GM12878 (cell line): ENCODE data around the gene ALG8. TPM values are rescaled to one million over a fixed set of nuclear protein-coding genes. Genes with fewer than 3 reads are reported as not detected.

Experiments
- BMI1 ChIP-seq: fragments of 450-650 bp; IDR thresholded peaks from 2 replicates; pipeline ENCODE4 v1.6.1; 2016; ENCODE audit warnings: mild to moderate bottlenecking, moderate library complexity, borderline replicate concordance
- CBFB ChIP-seq: IDR thresholded peaks from 2 replicates; pipeline ENCODE4 v1.6.1; 2016; ENCODE audit warnings: antibody characterized with exemption, low read depth
- CHD4 ChIP-seq: fragments of 200-600 bp; sonication (generic); IDR thresholded peaks from 2 replicates; pipeline ENCODE4 v1.6.1; 2016; ENCODE audit warnings: mild to moderate bottlenecking
- CTCF ChIP-seq, 3 experiments: IDR thresholded peaks in 2 of 3; conservative IDR thresholded peaks in 1 of 3; 2 replicates each; pipeline ENCODE4 v1.5.1; 2011; ENCODE audit warnings: low read depth in 3 of 3, low read length in 3 of 3, mild to moderate bottlenecking in 3 of 3, control low read depth in 2 of 3, moderate library complexity in 2 of 3, inconsistent platforms in 1 of 3, mixed read lengths in 1 of 3; ENCODE audit not compliant: control insufficient read depth in 2 of 3, insufficient read depth in 1 of 3; ENCODE audit errors: extremely low read depth in 1 of 3
- EP300 ChIP-seq, 2 experiments: fragments of 150-350 bp in 1 of 2; IDR thresholded peaks; 2 replicates each; pipeline ENCODE4 v1.6.1; 2011 to 2012; ENCODE audit warnings: low read depth in 2 of 2, low read length in 2 of 2, borderline replicate concordance in 1 of 2, improper control_type of control experiment in 1 of 2, inconsistent platforms in 1 of 2; ENCODE audit not compliant: control insufficient read depth in 1 of 2
- HCFC1 ChIP-seq: fragments of 150-350 bp; IDR thresholded peaks from 2 replicates; pipeline ENCODE4 v1.6.1; 2014; ENCODE audit warnings: low read length
- IRF3 ChIP-seq: fragments of 450-650 bp; IDR thresholded peaks from 2 replicates; pipeline ENCODE4 v1.6.1; 2014; ENCODE audit warnings: mild to moderate bottlenecking
- KAT2A ChIP-seq: conservative IDR thresholded peaks from 2 replicates; pipeline ENCODE4 v1.6.1; 2011; ENCODE audit warnings: low read depth, low read length; ENCODE audit not compliant: control insufficient read depth
- MTA2 ChIP-seq: fragments of 450-650 bp; IDR thresholded peaks from 2 replicates; pipeline ENCODE4 v1.6.1; 2016; ENCODE audit warnings: low read depth, mild to moderate bottlenecking, moderate library complexity
- NFYA ChIP-seq: IDR thresholded peaks from 2 replicates; pipeline ENCODE4 v1.6.1; 2011; ENCODE audit warnings: low read depth, mild to moderate bottlenecking, low read length, improper control_type of control experiment, borderline replicate concordance
- NKRF ChIP-seq: fragments of 450-650 bp; conservative IDR thresholded peaks from 2 replicates; pipeline ENCODE4 v1.6.1; 2017; ENCODE audit warnings: mild to moderate bottlenecking, moderate library complexity
- NR2C2 ChIP-seq: IDR thresholded peaks from 2 replicates; pipeline ENCODE4 v1.6.1; 2011; ENCODE audit warnings: borderline replicate concordance, low read depth; ENCODE audit not compliant: control insufficient read depth, insufficient read length
- POLR2A ChIP-seq: IDR thresholded peaks from 2 replicates; pipeline ENCODE4 v1.6.1; 2011; ENCODE audit warnings: low read depth, mild to moderate bottlenecking, low read length
- POLR2AphosphoS5 ChIP-seq: IDR thresholded peaks from 2 replicates; pipeline ENCODE4 v1.6.1; 2011; ENCODE audit warnings: mild to moderate bottlenecking, low read length, inconsistent platforms
- RELA ChIP-seq: fragments of 450-650 bp; IDR thresholded peaks from 2 replicates; pipeline ENCODE4 v1.8.0; 2014; ENCODE audit warnings: borderline replicate concordance; ENCODE audit not compliant: partially characterized antibody
- SIX5 ChIP-seq: IDR thresholded peaks from 2 replicates; pipeline ENCODE4 v1.6.1; 2011; ENCODE audit warnings: mild to moderate bottlenecking, low read depth, low read length, moderate library complexity; ENCODE audit not compliant: severe bottlenecking
- SREBF2 ChIP-seq: IDR thresholded peaks from 2 replicates; pipeline ENCODE4 v1.6.1; 2012; ENCODE audit warnings: mild to moderate bottlenecking, low read length
- STAT1 ChIP-seq: fragments of 450-650 bp; conservative IDR thresholded peaks from 2 replicates; pipeline ENCODE4 v1.6.1; 2014; ENCODE audit warnings: antibody characterized with exemption, mild to moderate bottlenecking
- TBL1XR1 ChIP-seq: IDR thresholded peaks from 2 replicates; pipeline ENCODE4 v1.6.1; 2012; ENCODE audit warnings: low read depth, low read length, improper control_type of control experiment
- TCF3 ChIP-seq: IDR thresholded peaks from 2 replicates; pipeline ENCODE4 v1.6.1; 2012; ENCODE audit warnings: low read depth, mild to moderate bottlenecking, low read length, borderline replicate concordance; ENCODE audit not compliant: insufficient read depth
- ZBED1 ChIP-seq: IDR thresholded peaks from 2 replicates; pipeline ENCODE4 v1.6.1; 2016; ENCODE audit warnings: borderline replicate concordance
- ZBTB33 ChIP-seq: fragments of 450-650 bp; IDR thresholded peaks from 2 replicates; pipeline ENCODE4 v1.6.1; 2017; ENCODE audit warnings: mild to moderate bottlenecking
- ZNF207 ChIP-seq: fragments of 450-650 bp; IDR thresholded peaks from 2 replicates; pipeline ENCODE4 v1.6.1; 2014; ENCODE audit warnings: antibody characterized with exemption, mild to moderate bottlenecking, borderline replicate concordance
- polyA plus RNA-seq, 11 experiments: library from polyadenylated mRNA; depleted of rRNA in 4 of 11; unstranded in 6 of 11; stranded (reverse) in 5 of 11; fragments of >200 nt; fragmentation: Nextera tagmentation in 4 of 11; fragmentation: Illumina TruSeq in 1 of 11; extraction: Ambion mirVana in 4 of 11; extraction: Trizol in 1 of 11; gene quantifications; 1 replicate in 1 of 11; 2 replicates in 10 of 11; pipeline versions ENCODE4 v1.2.1 to v1.2.3, GENCODE V29; 2011 to 2016; ENCODE audit warnings: inconsistent platforms in 2 of 11, missing spikeins in 2 of 11, low read depth in 1 of 11
- total RNA-seq, 4 experiments: library from RNA; depleted of rRNA in 3 of 4; stranded (reverse); fragments of >200 nt in 3 of 4; fragmentation: Illumina TruSeq in 1 of 4; extraction: Trizol in 1 of 4; gene quantifications; 2 replicates each; pipeline versions ENCODE4 v1.2.1 to v1.2.3, GENCODE V29; 2013 to 2021

Gene ALG8
- total and polyA plus RNA-seq, 10 of the 15 experiments (the other 5 are each of a cell fraction or from before 2014, with no cell fraction given): 45.7 to 105 (median 68.4) TPM

GRCh38 chr11:78139422-78140391 lies at the start of gene ALG8 (continued):
- no peak for TF ChIP-seq NFYA
- peak; percentile 84 for TF ChIP-seq NKRF
- TF ChIP-seq HCFC1: peak; percentile 71
- peak; percentile 91 for TF ChIP-seq POLR2AphosphoS5
- 0 out of 2 replicates have a peak, but pooled peaks have one; percentile 61 for TF ChIP-seq ZNF207
- TF ChIP-seq SREBF2: no peak
- peak; percentile 17; the same call in 1 of the 2 replicates for TF ChIP-seq MTA2
- peak; percentile 50 for TF ChIP-seq SIX5
- TF ChIP-seq BMI1: no peak
- TF ChIP-seq TCF3: 0 out of 2 replicates have a peak, but pooled peaks have one; percentile 37
- 0 out of 4 replicates have a peak, but pooled peaks of 1 of the 2 experiments have one; percentile 11 for TF ChIP-seq EP300 (IDR thresholded peaks at IDR 0.05; ENCODE audit: borderline replicate concordance in 1 of 2, control insufficient read depth in 1 of 2, low read depth in 2 of 2, low read length in 2 of 2)
- TF ChIP-seq IRF3: no peak
- TF ChIP-seq CBFB: peak; percentile 60
- TF ChIP-seq CHD4: no peak
- TF ChIP-seq RELA: no peak
- TF ChIP-seq ZBED1: no peak
- no peak for TF ChIP-seq NR2C2
- no peak for TF ChIP-seq CTCF (IDR thresholded peaks at IDR 0.05 in 2 of 3, conservative IDR thresholded peaks at IDR 0.05 in 1 of 3; ENCODE audit: control insufficient read depth in 2 of 3, extremely low read depth in 1 of 3, insufficient read depth in 1 of 3, low read depth in 3 of 3, low read length in 3 of 3)
- no peak for TF ChIP-seq ZBTB33
- peak; percentile 95 for TF ChIP-seq POLR2A
- no peak for TF ChIP-seq KAT2A
- TF ChIP-seq STAT1: peak; percentile 96
- TF ChIP-seq TBL1XR1: 0 out of 2 replicates have a peak, but pooled peaks have one; percentile 64
